CD4-positive, alpha-beta T cell (primary cell): Measurements from ENCODE around the gene PLEKHA7. TPM values are rescaled to one million over a fixed set of nuclear protein-coding genes. Genes with fewer than 3 reads are reported as not detected.

ENCODE experiments used
- ATAC-seq: fragments of 200-7000 bp; cut with Tn5 transposase; one replicate; pipeline ENCODE4 v1.10.0; 2022; ENCODE audit warnings: mild to moderate bottlenecking; ENCODE audit not compliant: poor library complexity
- CTCF ChIA-PET: fragments of 350-600 bp; sonication (Branson Sonifier 250); formaldehyde crosslinking; loops from one replicate; lab custom pipeline; 2021; ENCODE audit warnings: antibody characterized with exemption, inconsistent platforms; lab: Charles Lee
- POLR2A ChIA-PET: fragments of 350-600 bp; sonication (Branson Sonifier 250); formaldehyde crosslinking; loops from one replicate; lab custom pipeline; 2021; ENCODE audit warnings: antibody characterized with exemption, inconsistent platforms; lab: Charles Lee
- DNase-seq, 14 experiments: peaks; one replicate each; pipeline ENCODE4 v3.0.0-alpha.2; 2013 to 2020; ENCODE audit warnings: mixed read lengths in 2 of 14
- H3K27ac ChIP-seq, 2 donors: one replicate each; pipeline versions ENCODE4 v1.5.1 to v1.7.0; 2013; ENCODE audit warnings: low read length in 2 of 2, low read depth in 1 of 2, mild to moderate bottlenecking in 1 of 2
- H3K27me3 ChIP-seq, 2 experiments: 1 replicate in 1 of 2; 2 replicates in 1 of 2; pipeline versions ENCODE4 v1.6.1 to v1.7.0; 2013; ENCODE audit warnings: low read length in 2 of 2, control low read depth in 1 of 2, mild to moderate bottlenecking in 1 of 2, moderate library complexity in 1 of 2; ENCODE audit not compliant: insufficient read depth in 2 of 2, control insufficient read depth in 1 of 2
- H3K36me3 ChIP-seq: one replicate; pipeline ENCODE4 v1.6.1; 2013; ENCODE audit warnings: low read length, control low read depth; ENCODE audit not compliant: insufficient read depth
- H3K4me1 ChIP-seq: one replicate; pipeline ENCODE4 v1.6.1; 2013; ENCODE audit warnings: low read length, control low read depth; ENCODE audit not compliant: insufficient read depth
- H3K4me3 ChIP-seq: one replicate; pipeline ENCODE4 v1.5.1; 2013; ENCODE audit warnings: mild to moderate bottlenecking, low read length, moderate library complexity
- H3K9me3 ChIP-seq, 2 experiments: 1 replicate in 1 of 2; 2 replicates in 1 of 2; pipeline versions ENCODE4 v1.6.1 to v1.7.0; 2013; ENCODE audit warnings: low read length in 2 of 2, mild to moderate bottlenecking in 2 of 2, control low read depth in 1 of 2, moderate library complexity in 1 of 2; ENCODE audit not compliant: control insufficient read depth in 1 of 2, insufficient read depth in 1 of 2
- H3K27ac Mint-ChIP-seq: one replicate; pipeline ENCODE4 v1.8.0; 2020; ENCODE audit warnings: mixed read lengths
- H3K27me3 Mint-ChIP-seq: one replicate; pipeline ENCODE4 v1.8.0; 2021; ENCODE audit warnings: mixed read lengths
- H3K36me3 Mint-ChIP-seq: one replicate; pipeline ENCODE4 v1.8.0; 2021; ENCODE audit warnings: low read depth, mixed read lengths
- H3K4me1 Mint-ChIP-seq: one replicate; pipeline ENCODE4 v1.8.0; 2021; ENCODE audit warnings: low read depth, mixed read lengths
- H3K4me3 Mint-ChIP-seq: one replicate; pipeline ENCODE4 v1.8.0; 2020; ENCODE audit warnings: mild to moderate bottlenecking, mixed read lengths
- H3K9me3 Mint-ChIP-seq: one replicate; pipeline ENCODE4 v1.8.0; 2020; ENCODE audit warnings: mixed read lengths
- CTCF ChIP-seq: fragments of 200-600 bp; IDR thresholded peaks from one replicate; pipeline ENCODE4 v1.8.0; 2022; ENCODE audit warnings: antibody characterized with exemption, mild to moderate bottlenecking
- intact Hi-C, 2 experiments: fragments of 100-400 bp; cut with DNase I in 1 of 2; cut with micrococcal nuclease in 1 of 2; formaldehyde crosslinking; loops; one replicate each; pipeline versions ENCODE4 v1.15.1 to v1.9.0; 2023 to 2025; cut with DNase I, micrococcal nuclease
- total RNA-seq, 174 experiments: library from RNA in 2 of 174; stranded (reverse) in 2 of 174; gene quantifications; one replicate each; pipeline ENCODE4 v1.2.3 and lab custom pipeline; 2021 to 2026

Gene PLEKHA7
- total RNA-seq, 2 experiments from 2014 or later: 4.5 to 4.8 TPM

- Mint-ChIP-seq H3K4me1 (no peaks in the 10 kb centered on the region), H3K4me3 (no peak overlapping the region), H3K27ac (no peak overlapping the region), H3K9me3 (no peaks in the 10 kb centered on the region), H3K36me3 (no peaks in the 10 kb centered on the region), H3K27me3 (no peaks in the 10 kb centered on the region)
- no peaks in the 10 kb centered on the region for H3K9me3 ChIP-seq
- no peak for ATAC-seq
- no peaks in the 10 kb centered on the region for H3K27me3 ChIP-seq
- intact Hi-C loops: no loop called here
- no peaks in the 10 kb centered on the region for H3K4me1 ChIP-seq
- ChIA-PET CTCF (no interaction called here), POLR2A (no interaction called here)
- no peak overlapping the region for H3K4me3 ChIP-seq
- DNase-seq: no peak
- no peak for TF ChIP-seq CTCF
- no peaks in the 10 kb centered on the region for H3K36me3 ChIP-seq
- no peak overlapping the region for H3K27ac ChIP-seq
Observed at GRCh38 chr11:16769386-16769785, 244.8 kb downstream of the PLEKHA7 start.

- H3K27ac ChIP-seq: no peak overlapping the region
- CTCF ChIA-PET: no interaction called here
- no peaks in the 10 kb centered on the region for H3K4me1 Mint-ChIP-seq
- no peak for DNase-seq
- no peak for ATAC-seq
- H3K27ac Mint-ChIP-seq: no peak overlapping the region
- no peak overlapping the region for H3K4me3 ChIP-seq
- H3K36me3 Mint-ChIP-seq: no peaks in the 10 kb centered on the region
- H3K27me3 Mint-ChIP-seq: no peaks in the 10 kb centered on the region
- POLR2A ChIA-PET: no interaction called here
- intact Hi-C loops: no loop called here
- no peak overlapping the region for H3K4me3 Mint-ChIP-seq
- H3K9me3 Mint-ChIP-seq: no peaks in the 10 kb centered on the region
- H3K9me3 ChIP-seq: no peaks in the 10 kb centered on the region
- no peak for TF ChIP-seq CTCF
- H3K27me3 ChIP-seq: no peaks in the 10 kb centered on the region
- no peaks in the 10 kb centered on the region for H3K36me3 ChIP-seq
- H3K4me1 ChIP-seq: no peaks in the 10 kb centered on the region
Observed at GRCh38 chr11:16767957-16768356, 246.3 kb downstream of the PLEKHA7 start.

GRCh38 chr11:16767137-16767536 is 247.1 kb downstream of the PLEKHA7 start:
- Mint-ChIP-seq H3K9me3 (no peaks in the 10 kb centered on the region), H3K36me3 (no peaks in the 10 kb centered on the region), H3K4me1 (no peaks in the 10 kb centered on the region), H3K4me3 (no peak overlapping the region), H3K27ac (no peak overlapping the region), H3K27me3 (no peaks in the 10 kb centered on the region)
- Histone ChIP-seq H3K27ac (no peak overlapping the region), H3K36me3 (no peaks in the 10 kb centered on the region), H3K4me1 (no peaks in the 10 kb centered on the region), H3K27me3 (no peaks in the 10 kb centered on the region), H3K9me3 (no peaks in the 10 kb centered on the region), H3K4me3 (no peak overlapping the region)
- intact Hi-C loops: no loop called here
- no peak for TF ChIP-seq CTCF
- ATAC-seq (no peak), DNase-seq (no peak)
- POLR2A ChIA-PET: no interaction called here
- CTCF ChIA-PET: no interaction called here
